PC-9 (cell line): ENCODE measurements around the gene IKBKE.

ENCODE experiments used
- CTCF ChIP-seq: fragments of 200-600 bp; sonication (generic); conservative IDR thresholded peaks from 2 replicates; pipeline ENCODE4 v1.6.1; 2017; ENCODE audit warnings: mixed run types, antibody characterized with exemption, mild to moderate bottlenecking, moderate library complexity
- EZH2 ChIP-seq: fragments of 200-600 bp; sonication (generic); IDR thresholded peaks from 2 replicates; pipeline ENCODE4 v1.8.0; 2017; ENCODE audit warnings: antibody characterized with exemption, low read depth

- TF ChIP-seq CTCF (no peak), EZH2 (no peak)
Measured at GRCh38 chr1:206455289-206455665, 15.0 kb upstream of the IKBKE start.
